Pons (tissue), 1 donor: ENCODE measurements around the gene SLC46A1.
A peak's percentile ranks its signal among the peaks of the same experiment; 100 is the strongest.

Source experiments
- DNase-seq: peaks from one replicate; pipeline ENCODE4 v3.0.0-alpha.2; 2016; ENCODE audit warnings: low spot score

Gene SLC46A1

DNA sequence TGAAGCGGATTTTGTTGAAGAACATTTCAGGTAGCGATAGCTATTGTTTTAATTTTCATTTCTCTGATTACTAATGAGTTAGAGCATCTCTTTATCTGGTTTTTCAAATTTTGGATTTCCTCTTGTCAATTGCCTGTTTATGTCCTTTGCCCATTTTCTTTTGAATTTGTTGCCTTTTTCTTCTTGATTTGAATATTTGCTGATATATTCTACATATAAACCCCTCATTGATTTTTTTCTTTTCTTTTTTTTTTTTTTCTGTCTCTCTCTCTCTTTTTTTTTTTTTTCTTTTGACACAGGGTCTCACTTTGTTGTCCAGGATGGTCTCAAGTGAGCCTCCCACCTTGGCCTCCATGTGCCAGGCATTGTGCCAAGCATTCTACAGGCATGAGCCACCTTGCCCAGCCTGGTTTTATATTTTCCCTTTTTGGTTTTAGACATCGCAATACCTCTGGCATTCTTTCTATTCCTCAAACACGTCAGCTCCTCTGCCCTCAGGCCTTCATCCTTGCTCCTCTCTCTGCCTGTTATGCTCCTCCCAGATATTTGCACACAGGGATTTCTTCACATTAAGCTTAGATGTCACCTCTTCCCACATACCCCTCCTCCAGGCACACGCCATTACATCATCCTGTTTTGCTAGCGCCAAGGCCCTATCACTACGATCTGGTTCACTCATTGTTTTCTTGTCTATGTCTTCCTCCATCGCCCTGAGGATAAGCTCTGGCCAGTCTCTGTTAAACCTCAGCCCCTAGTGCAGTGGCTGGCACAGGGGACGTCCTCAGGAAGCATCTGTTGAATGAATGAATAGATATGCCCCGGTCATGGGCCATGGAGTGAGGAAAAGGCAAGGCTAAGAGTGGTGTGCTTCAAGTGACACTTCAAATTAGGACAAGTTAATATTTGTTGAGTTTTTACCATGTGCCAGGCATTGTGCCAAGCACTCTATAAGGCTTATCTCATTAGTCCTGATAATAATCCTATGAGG lies 25.9 kb downstream of the SLC46A1 start:
- DNase-seq = no peak

GRCh38 chr17:28372945-28373274 lies 33.1 kb downstream of the SLC46A1 start:
- DNase-seq = no peak

- no peak for DNase-seq
Measured at GRCh38 chr17:28372203-28372944, 33.6 kb downstream of the SLC46A1 start.

- DNase-seq = peak; percentile 70
Measured at GRCh38 chr17:28371245-28372202, 34.5 kb downstream of the SLC46A1 start, which contains the start of gene SARM1. TSS of gene SARM1 (plus strand) at chr17:28371694. CDS start at chr17:28372033, 339 bp downstream.

DNA sequence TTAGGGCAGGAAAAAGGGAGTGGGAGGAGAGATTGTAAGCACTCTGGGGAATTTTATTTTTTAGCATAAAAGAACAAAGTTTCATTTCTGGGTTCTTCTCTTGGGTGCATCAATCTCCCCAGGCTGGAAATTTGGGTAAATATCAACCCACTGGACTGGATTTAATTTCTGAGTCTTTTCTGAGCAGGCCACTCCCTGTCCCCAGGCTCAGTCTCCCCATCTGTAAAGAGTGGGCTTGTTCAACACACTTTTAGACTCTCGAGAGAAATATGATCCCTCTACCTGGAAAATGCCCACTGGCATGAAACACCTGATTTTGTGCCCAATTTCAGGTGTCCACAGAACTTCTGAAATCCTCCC lies 35.3 kb downstream of the SLC46A1 start:
- DNase-seq = no peak

DNA sequence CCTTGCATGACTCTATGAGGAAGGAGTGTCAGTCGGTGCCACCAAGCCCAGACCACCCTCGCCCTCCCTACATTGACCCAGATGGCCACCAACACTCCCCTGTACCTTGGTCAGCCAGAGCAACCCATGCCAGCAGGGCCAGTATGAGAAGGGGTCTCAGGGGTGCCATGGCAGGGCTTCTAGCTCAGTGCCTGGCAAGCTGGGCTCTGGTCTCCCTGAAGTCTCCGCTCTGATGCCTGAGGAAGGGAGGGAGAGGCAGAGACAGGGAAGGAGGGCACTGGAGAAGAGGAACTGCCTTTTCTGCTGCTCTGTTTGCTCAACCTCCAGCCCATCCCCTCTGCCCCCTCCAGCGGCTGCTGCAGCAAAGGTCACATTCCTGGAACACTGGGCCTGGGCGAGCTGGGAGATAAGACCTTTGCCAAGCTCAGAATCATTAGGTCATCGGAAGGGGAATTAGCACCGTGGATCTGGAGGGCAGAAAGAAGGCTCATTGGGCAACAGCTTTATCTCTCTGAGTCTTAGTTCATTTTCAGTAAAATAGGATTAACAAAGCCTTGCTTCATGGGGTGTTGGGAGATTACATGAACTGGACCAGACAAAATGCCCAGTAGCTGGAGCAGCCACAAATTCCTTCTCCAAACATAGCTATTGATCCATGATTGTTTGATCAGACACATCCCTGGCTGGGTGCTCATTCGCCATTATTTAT lies 35.8 kb downstream of the SLC46A1 start, which contains the start of gene VTN:
Gene VTN, minus strand, starts transcription at position 273 of the 709 bp plus-strand sequence. Its CDS starts 104 bp downstream, at position 169.
- DNase-seq = no peak

DNA sequence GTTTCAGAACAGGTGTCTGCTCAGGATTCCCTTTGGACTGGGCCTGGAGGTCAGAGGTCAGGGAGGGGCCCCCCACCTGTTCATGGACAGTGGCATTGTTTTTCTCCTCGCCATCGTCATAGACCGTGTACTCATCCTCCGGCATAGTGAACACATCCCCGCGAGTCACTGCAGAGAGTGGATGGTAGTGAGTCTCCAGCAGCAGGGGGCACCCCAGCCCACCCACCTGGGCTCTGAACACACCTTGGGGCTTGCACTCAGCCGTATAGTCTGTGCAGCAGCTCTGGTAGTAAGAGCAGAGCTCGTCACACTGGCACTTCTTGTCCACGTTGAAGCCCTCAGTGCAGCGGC lies 36.4 kb downstream of the SLC46A1 start:
- DNase-seq = no peak

DNA sequence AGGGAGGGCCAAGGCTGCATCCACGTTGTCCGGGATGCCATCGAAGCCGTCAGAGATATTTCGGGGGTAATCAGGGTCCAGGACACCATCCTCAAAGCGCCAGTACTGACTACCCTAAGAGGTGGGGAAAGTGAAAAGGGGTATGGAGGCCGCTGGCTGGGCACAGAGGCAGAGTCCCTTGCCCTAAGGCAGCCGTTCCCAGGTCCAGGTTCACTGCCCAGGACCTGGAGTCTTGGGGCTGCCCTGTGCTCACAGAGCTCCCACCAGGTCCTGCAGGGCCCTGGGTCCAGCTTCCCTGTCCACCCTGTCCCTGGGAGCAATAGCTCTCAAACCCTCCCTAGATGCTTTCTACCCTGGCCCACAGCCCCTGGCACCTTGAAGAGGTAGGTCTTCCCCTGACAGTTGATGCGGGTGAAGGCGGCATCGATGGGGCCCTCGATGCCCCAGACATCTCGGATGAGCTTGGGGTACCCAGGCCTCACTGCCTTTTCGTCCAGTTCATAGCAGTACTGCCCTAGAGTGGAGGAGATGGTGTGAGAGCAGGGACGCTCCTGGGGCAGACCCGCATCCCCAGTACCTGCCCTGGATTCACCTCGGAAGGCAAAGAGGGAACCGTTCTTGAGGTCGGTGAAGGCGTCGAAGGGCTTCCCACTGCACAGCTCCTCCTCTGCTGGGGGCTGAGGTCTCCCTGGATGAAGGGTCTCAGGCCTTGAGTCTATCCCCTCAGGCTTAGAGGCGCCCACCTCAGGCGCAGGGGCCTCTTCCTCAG lies 36.9 kb downstream of the SLC46A1 start:
- no peak for DNase-seq

GRCh38 chr17:28368306-28368831 lies 37.6 kb downstream of the SLC46A1 start:
- DNase-seq = no peak

DNA sequence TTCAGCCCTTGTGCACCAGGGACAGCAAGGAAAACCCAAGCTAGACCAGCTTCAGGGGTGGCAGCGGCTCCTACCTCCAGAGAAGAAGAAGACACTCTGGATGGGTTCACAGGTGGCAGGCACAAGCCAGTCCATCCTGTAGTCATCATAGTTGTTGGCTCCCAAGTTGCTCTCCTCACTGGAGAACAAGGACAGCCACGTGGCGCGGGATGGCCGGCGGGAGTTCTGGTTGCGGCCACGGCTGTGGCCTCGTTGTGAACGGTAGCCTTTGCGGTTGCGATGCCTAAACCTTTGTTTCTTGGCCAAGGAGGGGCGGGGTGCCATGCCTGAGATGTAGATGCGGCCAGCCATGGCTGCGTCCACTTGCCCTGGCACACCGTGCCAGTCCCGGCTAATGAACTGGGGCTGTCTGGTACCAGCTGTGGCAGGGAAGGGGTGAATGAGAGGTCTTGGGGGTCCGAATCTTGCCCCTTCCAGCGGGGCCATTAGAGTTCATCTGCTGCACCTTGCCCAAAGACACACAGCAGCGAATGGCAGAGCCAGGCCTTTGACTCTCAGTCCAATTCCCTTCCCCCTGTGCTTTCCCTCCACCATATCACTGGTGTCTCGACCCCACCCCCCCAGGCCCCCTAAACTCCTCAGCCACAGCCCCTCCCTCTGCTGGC lies 38.2 kb downstream of the SLC46A1 start:
- DNase-seq = no peak

GRCh38 chr17:28366605-28367004 lies 39.4 kb downstream of the SLC46A1 start:
- no peak for DNase-seq

DNA sequence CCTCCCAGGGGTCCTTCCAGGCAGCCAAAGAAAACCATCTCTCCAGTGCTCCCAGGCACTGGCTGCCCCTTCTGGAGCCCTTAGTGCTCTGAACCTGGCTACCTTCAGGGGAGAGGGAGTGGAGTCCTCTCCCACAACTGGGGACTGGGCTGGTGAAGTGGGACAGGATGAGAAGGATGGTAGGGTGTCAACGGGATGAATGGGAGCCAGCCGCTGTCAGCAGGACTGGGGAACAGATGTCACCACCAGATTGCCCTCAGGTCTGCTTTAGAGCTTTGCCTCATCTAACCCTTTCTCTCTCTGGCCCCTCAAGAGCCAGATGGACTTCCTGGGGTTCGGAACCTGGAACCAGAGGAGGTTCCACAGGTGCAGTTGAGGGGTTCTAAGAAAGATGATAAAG lies 40.5 kb downstream of the SLC46A1 start:
- DNase-seq = no peak

DNA sequence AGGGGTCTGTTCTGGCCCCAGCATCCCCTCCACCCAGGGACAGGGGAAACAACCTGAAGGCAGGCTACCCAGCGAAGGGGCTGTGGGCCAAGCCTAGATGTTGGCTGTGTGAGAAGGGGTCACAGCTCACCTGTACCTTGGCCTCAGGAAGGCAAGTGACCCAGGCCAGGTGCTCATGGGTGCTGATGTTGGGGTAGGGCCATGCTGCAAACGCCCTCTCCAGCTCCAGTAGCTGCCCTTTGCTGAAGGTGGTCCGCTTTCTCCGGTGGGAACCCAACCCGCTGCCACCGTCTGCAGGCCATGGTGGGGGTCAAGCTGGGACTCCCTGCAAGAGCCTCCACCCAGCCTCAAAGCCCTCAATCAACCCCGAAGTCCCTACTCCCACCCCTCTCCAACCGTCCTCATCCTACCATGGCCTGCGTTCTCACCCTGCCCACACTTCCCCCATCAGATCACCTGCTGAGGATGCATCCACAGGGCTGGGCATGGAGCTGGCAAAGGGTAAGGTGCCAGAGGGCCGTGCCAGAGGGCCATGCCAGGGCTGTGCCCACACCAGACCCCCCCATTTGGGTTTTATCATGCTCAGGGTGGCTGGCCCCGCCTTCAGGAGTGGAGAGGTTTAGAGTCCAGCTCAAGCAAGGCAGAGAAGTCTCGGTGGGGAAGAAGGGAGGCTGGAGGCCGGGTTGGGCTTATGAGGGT lies 41.2 kb downstream of the SLC46A1 start, which contains the start of gene SEBOX:
Gene SEBOX, minus strand, starts transcription at position 535 of the 699 bp plus-strand sequence. Its CDS starts 48 bp downstream, at position 487.
- no peak for DNase-seq

GRCh38 chr17:28363776-28364650 lies 42.0 kb downstream of the SLC46A1 start:
- DNase-seq = no peak

- DNase-seq = no peak
Measured at GRCh38 chr17:28363186-28363585, 42.8 kb downstream of the SLC46A1 start.

GRCh38 chr17:28357901-28358197 lies 48.2 kb downstream of the SLC46A1 start:
- no peak for DNase-seq

DNA sequence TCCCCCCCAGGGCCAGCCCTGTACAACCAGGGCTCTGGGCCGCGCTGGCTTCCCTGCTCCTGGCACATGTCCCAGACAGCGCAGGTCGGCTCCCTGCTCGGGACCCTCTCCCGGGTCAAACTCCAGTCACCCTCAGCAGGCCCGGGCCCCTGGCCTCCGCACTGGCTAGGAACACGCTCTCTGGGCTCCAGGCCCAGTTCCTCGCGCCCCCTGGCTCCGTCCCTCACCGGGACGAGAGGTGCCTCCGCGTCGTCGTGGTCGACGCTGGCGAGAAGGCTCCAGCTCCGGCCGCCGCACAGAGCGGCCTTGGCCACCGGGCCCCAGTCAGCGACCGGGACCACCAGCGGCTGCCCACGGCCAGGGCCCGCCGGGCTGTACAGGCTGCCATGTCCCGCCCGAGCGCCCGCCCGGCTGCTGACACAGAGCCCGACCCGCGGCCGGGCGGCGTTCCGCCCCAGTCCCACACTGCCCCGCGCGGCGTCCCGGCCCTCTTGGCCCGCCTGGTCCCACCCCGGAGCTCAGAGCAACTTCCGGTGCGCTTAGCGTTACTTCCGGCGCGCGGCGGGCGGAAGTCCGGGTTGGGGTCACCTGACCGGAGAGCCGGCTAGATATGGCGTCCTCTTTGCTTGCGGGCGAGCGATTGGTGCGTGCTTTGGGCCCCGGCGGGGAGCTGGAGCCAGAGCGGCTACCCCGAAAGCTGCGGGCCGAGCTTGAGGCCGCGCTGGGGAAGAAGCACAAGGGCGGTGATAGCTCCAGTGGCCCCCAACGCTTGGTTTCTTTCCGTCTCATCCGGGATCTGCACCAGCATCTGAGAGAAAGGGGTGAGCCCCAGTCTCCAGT lies 48.7 kb downstream of the SLC46A1 start, which contains the start of gene POLDIP2:
Gene POLDIP2, minus strand, starts transcription at position 467 of the 840 bp plus-strand sequence. Its CDS starts 79 bp downstream, at position 388.
- peak; percentile 89 for DNase-seq
